B cell (primary cell): ENCODE measurements around the gene JMJD1C.

Experiments
- EZH2 ChIP-seq: IDR thresholded peaks from 2 replicates; pipeline ENCODE4 v1.6.1; 2012; ENCODE audit warnings: borderline replicate concordance, low read depth, mild to moderate bottlenecking, moderate library complexity, low read length; ENCODE audit not compliant: insufficient read depth, poor library complexity, severe bottlenecking
- TF ChIP-seq, protein P1 (sequence below): fragments of 200-600 bp; IDR thresholded peaks from one replicate; pipeline ENCODE4 v1.8.0; 2022; ENCODE audit warnings: antibody characterized with exemption, mild to moderate bottlenecking

DNA sequence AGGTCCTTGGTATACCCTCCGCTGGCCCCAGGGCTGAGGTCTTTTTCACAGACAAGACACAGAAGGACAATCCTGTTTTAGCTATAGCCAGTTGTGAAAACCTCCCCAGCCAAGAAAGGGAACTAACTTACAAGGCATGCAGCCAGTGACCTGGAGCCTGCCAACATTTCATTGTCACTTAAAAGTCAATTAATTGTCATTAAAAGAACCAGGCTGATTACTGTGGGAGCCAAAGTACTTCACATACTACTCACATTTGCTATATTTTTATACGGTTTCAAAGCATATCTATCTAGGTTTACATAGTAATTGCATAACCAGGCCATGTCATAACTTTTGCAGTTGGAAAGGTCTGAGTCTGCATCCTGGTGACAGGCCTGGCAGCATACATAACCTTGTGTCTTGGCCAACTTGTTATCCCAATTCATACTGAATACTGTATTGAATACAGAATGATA lies 301.6 kb downstream of the JMJD1C start:
- TF ChIP-seq, protein P1, sequence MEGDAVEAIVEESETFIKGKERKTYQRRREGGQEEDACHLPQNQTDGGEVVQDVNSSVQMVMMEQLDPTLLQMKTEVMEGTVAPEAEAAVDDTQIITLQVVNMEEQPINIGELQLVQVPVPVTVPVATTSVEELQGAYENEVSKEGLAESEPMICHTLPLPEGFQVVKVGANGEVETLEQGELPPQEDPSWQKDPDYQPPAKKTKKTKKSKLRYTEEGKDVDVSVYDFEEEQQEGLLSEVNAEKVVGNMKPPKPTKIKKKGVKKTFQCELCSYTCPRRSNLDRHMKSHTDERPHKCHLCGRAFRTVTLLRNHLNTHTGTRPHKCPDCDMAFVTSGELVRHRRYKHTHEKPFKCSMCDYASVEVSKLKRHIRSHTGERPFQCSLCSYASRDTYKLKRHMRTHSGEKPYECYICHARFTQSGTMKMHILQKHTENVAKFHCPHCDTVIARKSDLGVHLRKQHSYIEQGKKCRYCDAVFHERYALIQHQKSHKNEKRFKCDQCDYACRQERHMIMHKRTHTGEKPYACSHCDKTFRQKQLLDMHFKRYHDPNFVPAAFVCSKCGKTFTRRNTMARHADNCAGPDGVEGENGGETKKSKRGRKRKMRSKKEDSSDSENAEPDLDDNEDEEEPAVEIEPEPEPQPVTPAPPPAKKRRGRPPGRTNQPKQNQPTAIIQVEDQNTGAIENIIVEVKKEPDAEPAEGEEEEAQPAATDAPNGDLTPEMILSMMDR = no peak
- TF ChIP-seq EZH2 = no peak
